ENCODE data around the gene CNPY2.
"Not testable (repeated sequence)": the region's sequence is repeated elsewhere in the genome, so short reads cannot be mapped to it uniquely, and the experiment has no call there.

The CNPY2 gene

GRCh38 chr12:56298828-56299227 is 17.0 kb downstream of the CNPY2 start:
- DNase-seq (ENCODE audit: low read depth in 3 of 3), result no peak

- DNase-seq (ENCODE audit: low read depth in 3 of 3), result no peak
Measured at GRCh38 chr12:56297400-56297799, 18.4 kb downstream of the CNPY2 start.

- no peak for DNase-seq (ENCODE audit: low read depth in 3 of 3)
Measured at GRCh38 chr12:56296295-56296694, 19.5 kb downstream of the CNPY2 start.

GRCh38 chr12:56293795-56294194 is 22.0 kb downstream of the CNPY2 start:
- no peak for DNase-seq (ENCODE audit: low read depth in 3 of 3)

- no peak for DNase-seq (ENCODE audit: low read depth in 3 of 3)
Measured at GRCh38 chr12:56288705-56289387, 26.9 kb downstream of the CNPY2 start.

- no peak for DNase-seq (ENCODE audit: low read depth in 3 of 3)
Measured at GRCh38 chr12:56286044-56286830, 29.6 kb downstream of the CNPY2 start.

- not testable (repeated sequence) for DNase-seq (ENCODE audit: low read depth in 3 of 3)
Measured at GRCh38 chr12:56284263-56284662, 31.5 kb downstream of the CNPY2 start.

GRCh38 chr12:56282579-56282978 is 33.2 kb downstream of the CNPY2 start:
- DNase-seq (ENCODE audit: low read depth in 3 of 3), result no peak

GRCh38 chr12:56282030-56282429 is 33.8 kb downstream of the CNPY2 start:
- DNase-seq (ENCODE audit: low read depth in 3 of 3), result no peak

GRCh38 chr12:56280849-56281248 is 34.9 kb downstream of the CNPY2 start:
- DNase-seq (ENCODE audit: low read depth in 3 of 3), result no peak

GRCh38 chr12:56278905-56279304 is 36.9 kb downstream of the CNPY2 start:
- no peak for DNase-seq (ENCODE audit: low read depth in 3 of 3)

- no peak for DNase-seq (ENCODE audit: low read depth in 3 of 3)
Measured at GRCh38 chr12:56274299-56274698, 41.5 kb downstream of the CNPY2 start.

- DNase-seq (ENCODE audit: low read depth in 3 of 3), result not testable (repeated sequence)
Measured at GRCh38 chr12:56272468-56272867, 43.3 kb downstream of the CNPY2 start.

- no peak for DNase-seq (ENCODE audit: low read depth in 3 of 3)
Measured at GRCh38 chr12:56271031-56271430, 44.8 kb downstream of the CNPY2 start.

- no peak for DNase-seq (ENCODE audit: low read depth in 3 of 3)
Measured at GRCh38 chr12:56267443-56268071, 48.2 kb downstream of the CNPY2 start.

- DNase-seq (ENCODE audit: low read depth in 3 of 3), result peak; percentile 70 to 80 (median 78)
Measured at GRCh38 chr12:56266693-56267442, 48.9 kb downstream of the CNPY2 start, which contains the start of gene COQ10A. COQ10A (plus strand) TSS chr12:56266942; CDS start chr12:56267119, 177 bp downstream.

- DNase-seq (ENCODE audit: low read depth in 3 of 3), result not testable (repeated sequence)
Measured at GRCh38 chr12:56266068-56266692, 49.6 kb downstream of the CNPY2 start.

- not testable (repeated sequence) for DNase-seq (ENCODE audit: low read depth in 3 of 3)
Measured at GRCh38 chr12:56262955-56263354, 52.8 kb downstream of the CNPY2 start.

GRCh38 chr12:56261503-56262232 is 54.1 kb downstream of the CNPY2 start:
- no peak for DNase-seq (ENCODE audit: low read depth in 3 of 3)

GRCh38 chr12:56260921-56261320 is 54.9 kb downstream of the CNPY2 start:
- no peak for DNase-seq (ENCODE audit: low read depth in 3 of 3)

GRCh38 chr12:56260380-56260779 is 55.4 kb downstream of the CNPY2 start:
- no peak for DNase-seq (ENCODE audit: low read depth in 3 of 3)
